Activated T-helper 9 cell treated with anti-CD3 and anti-CD28 coated beads, Interleukin-2, amount 50 U/mL, for 16 hours (primary cell): ENCODE data around the gene EIPR1.
A peak's percentile ranks its signal among the peaks of the same experiment; 100 is the strongest.
"Not testable (repeated sequence)": the region's sequence is repeated elsewhere in the genome, so short reads cannot be mapped to it uniquely, and the experiment has no call there.

Experiments
- DNase-seq: peaks from one replicate; pipeline ENCODE4 v3.0.0-alpha.2; 2020; ENCODE audit warnings: low read depth

EIPR1 gene

GRCh38 chr2:3403587-3404334 lies 26.1 kb upstream of the EIPR1 start:
- no peak for DNase-seq

- no peak for DNase-seq
Observed at GRCh38 chr2:3399829-3400228, 22.2 kb upstream of the EIPR1 start.

- no peak for DNase-seq
Observed at GRCh38 chr2:3399381-3399780, 21.8 kb upstream of the EIPR1 start.

- no peak for DNase-seq
Observed at GRCh38 chr2:3398857-3399256, 21.2 kb upstream of the EIPR1 start.

- no peak for DNase-seq
Observed at GRCh38 chr2:3396920-3397559, 19.4 kb upstream of the EIPR1 start.

GRCh38 chr2:3392216-3392615 lies 14.6 kb upstream of the EIPR1 start:
- no peak for DNase-seq

GRCh38 chr2:3390041-3390440 lies 12.4 kb upstream of the EIPR1 start:
- DNase-seq: no peak

- no peak for DNase-seq
Observed at GRCh38 chr2:3389193-3389592, 11.6 kb upstream of the EIPR1 start.

GRCh38 chr2:3388412-3388738 lies 10.8 kb upstream of the EIPR1 start:
- no peak for DNase-seq

GRCh38 chr2:3387644-3388411 lies 10.2 kb upstream of the EIPR1 start:
- no peak for DNase-seq

- DNase-seq: no peak
Observed at GRCh38 chr2:3387011-3387410, 9.4 kb upstream of the EIPR1 start.

GRCh38 chr2:3386448-3386958 lies 8.9 kb upstream of the EIPR1 start:
- DNase-seq: no peak

GRCh38 chr2:3379647-3380534 lies 2.3 kb upstream of the EIPR1 start, which contains the start of gene TRAPPC12:
TRAPPC12 (plus strand) TSS chr2:3379694; CDS start chr2:3387624, 7,930 bp downstream.
- DNase-seq: peak; percentile 90

GRCh38 chr2:3379339-3379646 lies 1.7 kb upstream of the EIPR1 start:
- DNase-seq: no peak

GRCh38 chr2:3377279-3377611 lies 373 bp downstream of the EIPR1 start:
- no peak for DNase-seq

GRCh38 chr2:3376821-3377220 lies 797 bp downstream of the EIPR1 start:
- DNase-seq: no peak

GRCh38 chr2:3369340-3370181 lies 8.1 kb downstream of the EIPR1 start:
- DNase-seq: not testable (repeated sequence)

GRCh38 chr2:3368261-3368722 lies 9.3 kb downstream of the EIPR1 start:
- DNase-seq: no peak

- DNase-seq: no peak
Observed at GRCh38 chr2:3365219-3365618, 12.4 kb downstream of the EIPR1 start.

GRCh38 chr2:3361518-3362389 lies 15.9 kb downstream of the EIPR1 start:
- no peak for DNase-seq
